ENCODE results near the gene EIF2B2. TPM values are rescaled to one million over a fixed set of nuclear protein-coding genes. Genes with fewer than 3 reads are reported as not detected.

EIF2B2 gene
- total and polyA plus RNA-seq, 9 of the 15 experiments (the other 6 are each of a cell fraction or from before 2014, with no cell fraction given), result 10.6 to 94.1 (median 38.9) TPM

DNA sequence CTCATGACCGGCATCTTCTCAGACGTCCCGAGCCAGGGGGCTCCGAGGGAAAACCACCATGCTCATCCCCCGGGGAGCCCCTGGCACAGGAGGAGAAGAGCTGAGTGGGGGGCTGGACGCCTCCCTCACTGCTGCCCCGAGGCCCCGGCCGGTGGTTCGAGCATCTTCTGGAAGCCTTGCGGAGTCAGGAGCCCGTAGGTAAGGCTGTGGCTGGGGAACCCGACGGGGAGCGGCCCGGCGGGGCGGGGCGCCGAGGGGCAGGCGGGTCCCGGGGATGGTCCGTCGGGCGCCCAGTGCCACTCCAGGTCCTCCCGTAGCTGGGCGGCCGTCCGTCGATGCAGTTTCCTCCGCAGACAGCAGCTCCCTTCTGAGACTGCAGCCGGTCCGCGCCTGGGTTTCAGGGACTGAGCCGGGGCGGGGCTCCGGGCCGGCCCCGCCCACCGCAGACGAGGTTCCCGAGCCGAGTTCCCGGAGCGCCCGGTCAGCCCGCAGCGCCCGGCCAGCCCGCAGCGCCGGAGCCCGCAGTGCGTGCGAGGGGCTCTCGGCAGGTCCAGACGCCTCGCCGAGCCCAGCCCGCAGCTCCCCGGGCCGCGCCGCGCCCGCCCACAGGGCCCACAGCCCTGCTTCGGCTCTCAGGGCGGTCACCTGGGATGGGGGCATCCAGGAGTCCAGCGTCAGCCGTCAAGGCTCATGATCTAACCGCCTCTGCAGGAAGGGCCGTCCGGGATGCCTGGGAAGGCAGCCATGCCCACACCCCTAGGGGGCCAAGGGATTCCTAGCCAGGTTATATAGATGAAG lies 47.3 kb upstream of the EIF2B2 start, which contains the start of gene PGF (continued):
- TF ChIP-seq CHD4 (IDR thresholded peaks at IDR 0.05; ENCODE audit: insufficient read depth, insufficient replicate concordance, low read depth, low read length, poor library complexity, severe bottlenecking), result no peak
- TF ChIP-seq ZNF212 (CRISPR knock-in tag; IDR thresholded peaks at IDR 0.05), result no peak
- TF ChIP-seq CREBBP (IDR thresholded peaks at IDR 0.05; ENCODE audit: low read depth, low read length), result no peak
- TF ChIP-seq, protein P1, sequence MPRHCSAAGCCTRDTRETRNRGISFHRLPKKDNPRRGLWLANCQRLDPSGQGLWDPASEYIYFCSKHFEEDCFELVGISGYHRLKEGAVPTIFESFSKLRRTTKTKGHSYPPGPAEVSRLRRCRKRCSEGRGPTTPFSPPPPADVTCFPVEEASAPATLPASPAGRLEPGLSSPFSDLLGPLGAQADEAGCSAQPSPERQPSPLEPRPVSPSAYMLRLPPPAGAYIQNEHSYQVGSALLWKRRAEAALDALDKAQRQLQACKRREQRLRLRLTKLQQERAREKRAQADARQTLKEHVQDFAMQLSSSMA (CRISPR knock-in tag; IDR thresholded peaks at IDR 0.05), result no peak
- TF ChIP-seq TAF7 (tag; IDR thresholded peaks at IDR 0.05), result no peak
- TF ChIP-seq WHSC1 (IDR thresholded peaks at IDR 0.05; ENCODE audit: low read length), result no peak
- no peak for TF ChIP-seq POLR2B (IDR thresholded peaks at IDR 0.05; ENCODE audit: low read depth, partially characterized antibody)
- peak; percentile 63 for TF ChIP-seq POLR2G (IDR thresholded peaks at IDR 0.05; ENCODE audit: low read depth, low read length)
- no peak for TF ChIP-seq POU5F1 (IDR thresholded peaks at IDR 0.05; ENCODE audit: borderline replicate concordance, low read depth, low read length, partially characterized antibody)
- TF ChIP-seq ZSCAN32 (CRISPR knock-in tag; IDR thresholded peaks at IDR 0.05), result no peak
- TF ChIP-seq ZC3H8 (IDR thresholded peaks at IDR 0.05), result no peak
- TF ChIP-seq, protein P2, sequence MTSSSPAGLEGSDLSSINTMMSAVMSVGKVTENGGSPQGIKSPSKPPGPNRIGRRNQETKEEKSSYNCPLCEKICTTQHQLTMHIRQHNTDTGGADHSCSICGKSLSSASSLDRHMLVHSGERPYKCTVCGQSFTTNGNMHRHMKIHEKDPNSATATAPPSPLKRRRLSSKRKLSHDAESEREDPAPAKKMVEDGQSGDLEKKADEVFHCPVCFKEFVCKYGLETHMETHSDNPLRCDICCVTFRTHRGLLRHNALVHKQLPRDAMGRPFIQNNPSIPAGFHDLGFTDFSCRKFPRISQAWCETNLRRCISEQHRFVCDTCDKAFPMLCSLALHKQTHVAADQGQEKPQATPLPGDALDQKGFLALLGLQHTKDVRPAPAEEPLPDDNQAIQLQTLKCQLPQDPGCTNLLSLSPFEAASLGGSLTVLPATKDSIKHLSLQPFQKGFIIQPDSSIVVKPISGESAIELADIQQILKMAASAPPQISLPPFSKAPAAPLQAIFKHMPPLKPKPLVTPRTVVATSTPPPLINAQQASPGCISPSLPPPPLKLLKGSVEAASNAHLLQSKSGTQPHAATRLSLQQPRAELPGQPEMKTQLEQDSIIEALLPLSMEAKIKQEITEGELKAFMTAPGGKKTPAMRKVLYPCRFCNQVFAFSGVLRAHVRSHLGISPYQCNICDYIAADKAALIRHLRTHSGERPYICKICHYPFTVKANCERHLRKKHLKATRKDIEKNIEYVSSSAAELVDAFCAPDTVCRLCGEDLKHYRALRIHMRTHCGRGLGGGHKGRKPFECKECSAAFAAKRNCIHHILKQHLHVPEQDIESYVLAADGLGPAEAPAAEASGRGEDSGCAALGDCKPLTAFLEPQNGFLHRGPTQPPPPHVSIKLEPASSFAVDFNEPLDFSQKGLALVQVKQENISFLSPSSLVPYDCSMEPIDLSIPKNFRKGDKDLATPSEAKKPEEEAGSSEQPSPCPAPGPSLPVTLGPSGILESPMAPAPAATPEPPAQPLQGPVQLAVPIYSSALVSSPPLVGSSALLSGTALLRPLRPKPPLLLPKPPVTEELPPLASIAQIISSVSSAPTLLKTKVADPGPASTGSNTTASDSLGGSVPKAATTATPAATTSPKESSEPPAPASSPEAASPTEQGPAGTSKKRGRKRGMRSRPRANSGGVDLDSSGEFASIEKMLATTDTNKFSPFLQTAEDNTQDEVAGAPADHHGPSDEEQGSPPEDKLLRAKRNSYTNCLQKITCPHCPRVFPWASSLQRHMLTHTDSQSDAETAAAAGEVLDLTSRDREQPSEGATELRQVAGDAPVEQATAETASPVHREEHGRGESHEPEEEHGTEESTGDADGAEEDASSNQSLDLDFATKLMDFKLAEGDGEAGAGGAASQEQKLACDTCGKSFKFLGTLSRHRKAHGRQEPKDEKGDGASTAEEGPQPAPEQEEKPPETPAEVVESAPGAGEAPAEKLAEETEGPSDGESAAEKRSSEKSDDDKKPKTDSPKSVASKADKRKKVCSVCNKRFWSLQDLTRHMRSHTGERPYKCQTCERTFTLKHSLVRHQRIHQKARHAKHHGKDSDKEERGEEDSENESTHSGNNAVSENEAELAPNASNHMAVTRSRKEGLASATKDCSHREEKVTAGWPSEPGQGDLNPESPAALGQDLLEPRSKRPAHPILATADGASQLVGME (CRISPR knock-in tag; IDR thresholded peaks at IDR 0.05), result no peak
- TF ChIP-seq CC2D1A (IDR thresholded peaks at IDR 0.05), result no peak
- TF ChIP-seq PTBP1 (IDR thresholded peaks at IDR 0.05; ENCODE audit: low read depth, low read length), result no peak
- TF ChIP-seq, protein P3, sequence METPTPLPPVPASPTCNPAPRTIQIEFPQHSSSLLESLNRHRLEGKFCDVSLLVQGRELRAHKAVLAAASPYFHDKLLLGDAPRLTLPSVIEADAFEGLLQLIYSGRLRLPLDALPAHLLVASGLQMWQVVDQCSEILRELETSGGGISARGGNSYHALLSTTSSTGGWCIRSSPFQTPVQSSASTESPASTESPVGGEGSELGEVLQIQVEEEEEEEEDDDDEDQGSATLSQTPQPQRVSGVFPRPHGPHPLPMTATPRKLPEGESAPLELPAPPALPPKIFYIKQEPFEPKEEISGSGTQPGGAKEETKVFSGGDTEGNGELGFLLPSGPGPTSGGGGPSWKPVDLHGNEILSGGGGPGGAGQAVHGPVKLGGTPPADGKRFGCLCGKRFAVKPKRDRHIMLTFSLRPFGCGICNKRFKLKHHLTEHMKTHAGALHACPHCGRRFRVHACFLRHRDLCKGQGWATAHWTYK (CRISPR knock-in tag; IDR thresholded peaks at IDR 0.05), result no peak
- TF ChIP-seq, protein P4, sequence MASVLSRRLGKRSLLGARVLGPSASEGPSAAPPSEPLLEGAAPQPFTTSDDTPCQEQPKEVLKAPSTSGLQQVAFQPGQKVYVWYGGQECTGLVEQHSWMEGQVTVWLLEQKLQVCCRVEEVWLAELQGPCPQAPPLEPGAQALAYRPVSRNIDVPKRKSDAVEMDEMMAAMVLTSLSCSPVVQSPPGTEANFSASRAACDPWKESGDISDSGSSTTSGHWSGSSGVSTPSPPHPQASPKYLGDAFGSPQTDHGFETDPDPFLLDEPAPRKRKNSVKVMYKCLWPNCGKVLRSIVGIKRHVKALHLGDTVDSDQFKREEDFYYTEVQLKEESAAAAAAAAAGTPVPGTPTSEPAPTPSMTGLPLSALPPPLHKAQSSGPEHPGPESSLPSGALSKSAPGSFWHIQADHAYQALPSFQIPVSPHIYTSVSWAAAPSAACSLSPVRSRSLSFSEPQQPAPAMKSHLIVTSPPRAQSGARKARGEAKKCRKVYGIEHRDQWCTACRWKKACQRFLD (CRISPR knock-in tag; IDR thresholded peaks at IDR 0.05), result no peak
- TF ChIP-seq ZNF436 (CRISPR knock-in tag; IDR thresholded peaks at IDR 0.05), result no peak
- TF ChIP-seq RBM15 (IDR thresholded peaks at IDR 0.05; ENCODE audit: insufficient read depth, low read length), result no peak
- no peak for TF ChIP-seq ZNF197 (CRISPR knock-in tag; IDR thresholded peaks at IDR 0.05; ENCODE audit: low read depth)
- TF ChIP-seq ZFP1 (CRISPR knock-in tag; IDR thresholded peaks at IDR 0.05), result no peak
